HG03558 (cell line): ENCODE data around the gene TMEM74B.

Source experiments
- ATAC-seq: cut with Tn5 transposase; IDR thresholded peaks from one replicate; pipeline ENCODE4 v1.9.1; 2021; ENCODE audit warnings: moderate number of reproducible peaks; ENCODE audit not compliant: unreplicated experiment; ENCODE audit errors: extremely low read depth

The TMEM74B gene

GRCh38 chr20:1206366-1207148 is 21.8 kb upstream of the TMEM74B start:
- no peak for ATAC-seq

GRCh38 chr20:1205802-1206201 is 21.0 kb upstream of the TMEM74B start:
- ATAC-seq: no peak

GRCh38 chr20:1204576-1204975 is 19.8 kb upstream of the TMEM74B start:
- no peak for ATAC-seq

GRCh38 chr20:1204113-1204512 is 19.3 kb upstream of the TMEM74B start:
- no peak for ATAC-seq

- no peak for ATAC-seq
Observed at GRCh38 chr20:1203630-1204029, 18.8 kb upstream of the TMEM74B start.

- no peak for ATAC-seq
Observed at GRCh38 chr20:1202762-1203504, 18.2 kb upstream of the TMEM74B start, which contains the start of gene C20orf202. TSS of gene C20orf202 (plus strand) at chr20:1203454. CDS start at chr20:1203586, 132 bp downstream.

- no peak for ATAC-seq
Observed at GRCh38 chr20:1199964-1200363, 15.2 kb upstream of the TMEM74B start.

- ATAC-seq: no peak
Observed at GRCh38 chr20:1199212-1199873, 14.6 kb upstream of the TMEM74B start.

- ATAC-seq: no peak
Observed at GRCh38 chr20:1198751-1199150, 14.0 kb upstream of the TMEM74B start.

GRCh38 chr20:1197801-1198200 is 13.0 kb upstream of the TMEM74B start:
- no peak for ATAC-seq

- ATAC-seq: no peak
Observed at GRCh38 chr20:1196634-1197033, 11.9 kb upstream of the TMEM74B start.

- no peak for ATAC-seq
Observed at GRCh38 chr20:1195226-1195625, 10.4 kb upstream of the TMEM74B start.

- no peak for ATAC-seq
Observed at GRCh38 chr20:1191299-1191698, 6.5 kb upstream of the TMEM74B start.

GRCh38 chr20:1190847-1191246 is 6.1 kb upstream of the TMEM74B start:
- no peak for ATAC-seq

GRCh38 chr20:1189827-1190226 is 5.0 kb upstream of the TMEM74B start:
- ATAC-seq: no peak

- no peak for ATAC-seq
Observed at GRCh38 chr20:1188347-1188746, 3.6 kb upstream of the TMEM74B start.

GRCh38 chr20:1187605-1188171 is 2.9 kb upstream of the TMEM74B start:
- ATAC-seq: no peak

- ATAC-seq: no peak
Observed at GRCh38 chr20:1186367-1186991, 1.7 kb upstream of the TMEM74B start.

- ATAC-seq: no peak
Observed at GRCh38 chr20:1185790-1186334, 1.1 kb upstream of the TMEM74B start.

- ATAC-seq: no peak
Observed at GRCh38 chr20:1185316-1185741, 548 bp upstream of the TMEM74B start.
